ENCODE data around the gene GALNT18.

DNA sequence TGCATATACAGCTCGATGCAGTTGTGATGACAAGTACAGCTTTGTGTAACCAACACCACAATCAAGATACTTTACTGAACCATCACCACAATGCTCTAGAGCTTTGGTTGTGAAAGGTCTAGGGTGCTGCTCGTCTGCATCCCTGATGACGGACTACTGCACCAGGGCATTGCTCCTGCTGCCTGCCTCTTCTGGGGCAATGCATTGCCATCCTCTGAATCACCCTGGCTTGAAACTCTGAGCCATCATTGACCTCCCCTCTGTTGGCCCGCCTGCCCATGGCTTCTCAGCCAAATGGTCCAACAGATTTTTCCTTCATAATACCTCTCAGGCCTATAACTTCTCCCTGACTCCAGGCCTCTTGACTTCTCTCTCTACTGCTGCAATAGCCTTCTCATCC is 191.4 kb downstream of the GALNT18 start:
- TF ChIP-seq, protein P1, sequence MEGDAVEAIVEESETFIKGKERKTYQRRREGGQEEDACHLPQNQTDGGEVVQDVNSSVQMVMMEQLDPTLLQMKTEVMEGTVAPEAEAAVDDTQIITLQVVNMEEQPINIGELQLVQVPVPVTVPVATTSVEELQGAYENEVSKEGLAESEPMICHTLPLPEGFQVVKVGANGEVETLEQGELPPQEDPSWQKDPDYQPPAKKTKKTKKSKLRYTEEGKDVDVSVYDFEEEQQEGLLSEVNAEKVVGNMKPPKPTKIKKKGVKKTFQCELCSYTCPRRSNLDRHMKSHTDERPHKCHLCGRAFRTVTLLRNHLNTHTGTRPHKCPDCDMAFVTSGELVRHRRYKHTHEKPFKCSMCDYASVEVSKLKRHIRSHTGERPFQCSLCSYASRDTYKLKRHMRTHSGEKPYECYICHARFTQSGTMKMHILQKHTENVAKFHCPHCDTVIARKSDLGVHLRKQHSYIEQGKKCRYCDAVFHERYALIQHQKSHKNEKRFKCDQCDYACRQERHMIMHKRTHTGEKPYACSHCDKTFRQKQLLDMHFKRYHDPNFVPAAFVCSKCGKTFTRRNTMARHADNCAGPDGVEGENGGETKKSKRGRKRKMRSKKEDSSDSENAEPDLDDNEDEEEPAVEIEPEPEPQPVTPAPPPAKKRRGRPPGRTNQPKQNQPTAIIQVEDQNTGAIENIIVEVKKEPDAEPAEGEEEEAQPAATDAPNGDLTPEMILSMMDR (IDR thresholded peaks at IDR 0.05), result no peak
- TF ChIP-seq POLR2A (IDR thresholded peaks at IDR 0.05), result no peak

All from right lobe of liver (tissue), 4 donors.